Hindlimb muscle (tissue), 1 donor: ENCODE measurements around the gene SPRY2. TPM values are rescaled to one million over a fixed set of nuclear protein-coding genes. Genes with fewer than 3 reads are reported as not detected.
"Not testable (repeated sequence)": the region's sequence is repeated elsewhere in the genome, so short reads cannot be mapped to it uniquely, and the experiment has no call there.

Source experiments
- DNase-seq: peaks from one replicate; pipeline ENCODE4 v3.0.0-alpha.2; 2013
- polyA plus RNA-seq: library from polyadenylated mRNA; unstranded; fragments of 120-200 nt; gene quantifications from one replicate; pipeline ENCODE4 v1.2.1, GENCODE V29; 2013; ENCODE audit not compliant: insufficient read length

SPRY2 gene
- polyA plus RNA-seq, 1 donor, result 72.4 TPM

DNA sequence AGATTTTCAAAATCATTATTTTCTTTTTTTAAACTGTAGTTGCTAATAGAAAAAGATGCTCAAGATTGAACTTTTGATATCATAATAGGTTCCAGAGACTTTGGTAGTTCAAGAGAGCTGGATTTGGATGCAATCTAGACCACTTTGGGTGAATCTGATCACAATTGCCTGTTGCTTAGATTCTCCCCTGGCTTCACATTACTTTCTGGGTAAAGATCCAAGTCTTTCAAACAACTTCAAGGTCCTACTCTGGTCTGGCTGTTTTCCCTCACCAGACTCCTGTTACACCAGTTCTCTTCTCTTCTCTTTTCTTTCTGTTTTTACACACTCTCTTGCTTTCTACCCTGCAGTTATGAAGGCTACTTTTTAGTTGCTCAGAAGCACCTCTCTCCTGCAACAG lies 7.4 kb upstream of the SPRY2 start:
- DNase-seq, result peak; percentile 12

DNA sequence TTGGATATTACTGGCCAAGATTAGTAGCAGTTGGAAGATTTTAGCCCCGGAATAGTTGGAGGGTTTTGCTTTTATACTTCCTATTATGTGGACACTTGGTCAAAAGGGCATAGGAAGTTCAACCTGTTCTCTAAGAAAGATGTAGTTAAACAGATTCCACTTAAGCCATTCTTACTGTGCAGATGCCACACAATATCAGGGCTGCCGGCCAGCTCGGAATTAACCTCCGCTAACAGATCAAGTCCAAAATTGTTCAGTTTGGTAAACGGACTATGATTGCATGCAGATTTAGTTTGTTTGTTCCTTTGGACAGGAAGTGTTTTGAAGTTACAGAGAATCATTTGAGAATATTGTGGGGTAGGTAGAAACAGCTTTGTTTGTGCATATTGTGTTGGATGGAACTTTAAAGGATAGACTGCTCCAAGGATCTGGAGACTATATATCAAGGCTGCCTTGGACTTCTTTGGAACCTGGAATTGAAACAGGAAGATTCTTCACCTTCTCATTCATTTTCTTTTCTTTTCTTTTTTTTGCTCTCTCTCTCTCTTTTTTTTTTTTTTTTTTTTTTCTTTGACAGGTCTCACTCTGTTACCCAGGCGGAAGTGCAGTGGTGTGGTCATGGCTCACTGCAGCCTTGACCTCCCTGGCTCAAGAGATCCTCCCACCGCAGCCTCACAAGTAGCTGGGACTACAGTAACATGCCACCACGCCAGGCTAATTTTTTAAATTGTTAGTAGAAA lies 5.0 kb upstream of the SPRY2 start:
- peak; percentile 26 for DNase-seq

DNA sequence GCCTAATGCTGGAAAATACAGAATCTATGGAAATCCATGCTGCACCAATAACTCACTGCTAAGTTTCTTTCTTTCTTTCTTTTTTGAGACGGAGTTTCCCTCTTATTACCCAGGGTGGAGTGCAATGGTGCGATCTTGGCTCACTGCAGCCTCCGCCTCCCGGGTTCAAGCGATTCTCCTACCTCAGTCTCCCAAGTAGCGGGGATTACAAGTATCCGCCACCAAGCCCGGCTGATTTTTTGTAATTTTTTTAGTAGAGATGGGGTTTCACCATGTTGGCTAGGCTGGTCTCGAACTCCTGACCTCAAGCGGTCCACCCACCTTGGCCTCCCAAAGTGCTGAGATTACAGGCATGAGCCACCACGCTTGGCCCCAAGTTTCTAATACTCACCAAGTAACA lies 3.1 kb upstream of the SPRY2 start:
- not testable (repeated sequence) for DNase-seq

DNA sequence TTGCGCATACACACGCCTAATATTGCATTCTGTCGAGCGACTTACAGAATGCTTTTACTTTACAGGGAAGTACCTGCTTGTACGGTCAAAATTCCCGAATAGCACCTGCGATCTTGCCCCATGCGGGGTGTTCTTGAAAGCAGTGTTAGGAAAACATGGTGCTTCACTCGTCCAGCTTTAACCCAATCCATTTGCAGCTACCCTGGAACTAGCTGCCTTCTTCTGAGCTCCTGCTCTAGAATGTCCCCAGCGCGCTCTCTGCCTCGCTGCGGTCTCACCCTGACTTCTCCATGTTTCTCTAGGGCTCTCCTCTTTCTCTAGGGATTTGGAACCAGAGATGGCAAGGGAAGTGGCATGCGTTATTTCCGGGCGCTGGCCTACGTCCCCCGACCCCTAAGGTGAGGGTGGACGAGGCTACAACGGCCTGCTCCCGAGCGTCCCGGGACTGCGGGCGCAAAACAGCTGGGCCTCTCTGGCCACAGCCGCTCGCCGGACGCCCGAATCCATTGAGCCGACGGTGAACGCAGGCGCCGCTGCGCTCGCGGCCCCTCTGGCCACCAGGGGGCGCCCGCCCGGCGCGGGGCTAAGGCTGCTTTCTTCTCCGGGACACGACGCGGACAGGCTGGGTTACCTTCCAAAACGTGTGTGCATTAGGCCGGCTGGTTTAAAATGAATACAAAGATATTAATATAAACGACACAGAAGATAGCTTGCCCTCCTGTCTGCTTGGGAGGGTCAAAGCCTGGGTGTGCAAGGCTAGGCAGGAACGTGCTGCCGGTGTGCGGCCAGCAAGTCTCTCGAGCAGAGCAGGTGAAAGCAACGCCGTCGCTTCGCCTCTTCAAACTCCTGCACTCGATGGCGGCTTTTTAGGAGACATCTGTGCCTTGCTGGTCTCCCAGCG lies 1.8 kb upstream of the SPRY2 start:
- peak; percentile 92 for DNase-seq

DNA sequence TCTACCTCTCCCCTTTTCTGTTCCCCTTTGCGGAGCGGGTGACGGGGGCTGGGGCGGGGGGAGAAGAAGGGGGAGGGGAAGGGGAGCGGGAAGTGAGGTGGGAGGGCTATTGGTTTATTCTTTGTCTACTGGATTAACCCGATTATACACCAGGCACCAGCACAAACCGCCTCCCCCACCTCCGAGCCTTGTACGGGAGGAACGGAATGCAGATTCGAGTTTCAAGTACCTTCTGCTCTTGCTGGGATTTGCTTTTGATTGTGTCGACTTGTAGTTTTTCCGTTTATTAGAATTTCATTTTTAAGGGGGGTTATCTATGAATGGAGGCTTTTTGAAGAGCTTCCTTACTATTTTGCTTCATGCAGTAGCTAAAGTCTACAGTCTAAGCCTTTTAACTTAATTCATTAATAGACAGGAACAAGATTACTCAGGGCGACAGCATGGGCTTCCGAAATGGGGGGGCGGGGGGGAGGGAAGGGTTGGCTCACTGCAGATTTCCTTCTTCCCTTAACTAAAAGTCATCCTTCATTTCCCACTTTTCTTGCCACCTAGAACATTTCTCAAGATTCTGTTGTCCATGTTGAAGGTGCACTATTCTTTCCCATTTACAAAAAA lies 937 bp upstream of the SPRY2 start:
- DNase-seq, result peak; percentile 73

DNA sequence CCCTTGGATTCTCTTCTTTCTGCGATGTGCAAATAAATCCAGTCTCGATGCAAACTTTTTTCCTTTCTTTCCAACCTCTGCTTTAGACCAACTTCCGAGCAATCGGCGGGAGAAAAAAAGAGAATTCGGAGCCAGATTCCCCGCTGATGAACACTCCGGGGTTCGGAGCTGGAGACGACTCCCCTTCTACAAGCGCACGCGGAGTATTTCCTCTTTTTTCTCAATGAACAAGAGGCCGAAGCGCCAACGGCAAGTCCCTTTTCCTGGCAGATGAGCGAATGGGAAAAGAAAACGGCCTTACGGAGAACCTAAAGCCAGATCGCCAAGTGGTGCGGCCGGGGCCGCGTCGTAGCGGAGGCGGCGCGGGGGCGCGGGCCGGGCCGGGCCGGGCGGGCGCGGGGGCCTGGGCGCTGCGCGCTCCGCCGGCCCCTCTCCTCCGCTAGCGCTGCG lies 250 bp downstream of the SPRY2 start:
- no peak for DNase-seq

DNA sequence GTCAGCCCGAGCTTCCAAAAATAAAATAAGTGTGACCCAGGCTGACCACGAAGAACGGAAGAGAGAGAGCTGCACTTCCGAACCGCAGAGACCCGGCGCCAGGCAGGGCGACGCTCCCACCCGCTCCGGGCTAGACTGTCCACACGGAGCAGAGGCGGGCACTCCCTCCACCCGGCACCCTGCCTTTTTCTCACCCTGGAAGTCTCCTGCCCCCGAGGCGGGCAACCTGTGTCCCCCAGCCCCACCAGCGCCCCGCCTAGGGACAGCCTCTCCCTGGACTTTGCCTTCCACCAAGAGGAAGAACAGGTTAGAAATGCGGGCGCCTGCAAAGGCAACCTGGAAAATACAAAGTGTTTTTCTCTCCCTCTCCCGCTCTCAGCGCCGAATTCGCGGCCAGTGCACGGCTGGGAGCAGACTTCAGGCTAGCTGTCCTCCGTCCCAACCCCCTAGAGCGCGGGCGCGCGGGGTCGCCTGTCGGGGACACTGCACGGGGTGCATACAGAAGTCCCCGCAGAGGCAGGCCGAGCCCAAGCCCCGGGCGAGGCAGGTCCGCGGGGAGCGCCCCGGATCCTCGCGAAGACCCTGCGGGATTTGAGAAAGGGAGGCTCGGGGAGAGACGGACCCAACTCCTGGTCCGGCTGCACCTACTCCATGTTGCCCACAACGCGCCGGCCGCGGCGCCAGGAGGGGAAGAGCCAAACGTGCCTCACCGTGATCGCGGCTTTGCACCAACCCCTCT lies 845 bp downstream of the SPRY2 start:
- DNase-seq, result peak; percentile 55

DNA sequence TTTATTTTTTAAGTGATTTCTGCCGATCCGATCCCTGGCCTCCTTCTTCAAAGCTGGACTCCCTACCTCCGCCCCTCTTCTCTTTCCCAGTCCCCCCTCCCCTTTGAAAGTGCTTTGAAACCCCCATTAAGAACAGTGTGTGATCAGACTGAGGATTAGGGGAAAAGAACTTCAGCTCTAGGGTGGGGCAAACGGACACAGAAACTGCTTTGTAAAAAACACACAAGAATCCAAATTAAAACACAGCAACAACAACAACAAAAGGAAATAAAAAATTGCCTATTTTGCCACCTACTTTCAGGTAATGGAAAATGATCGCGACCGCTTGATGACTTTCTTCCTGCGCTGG lies 1.4 kb downstream of the SPRY2 start:
- DNase-seq, result peak; percentile 38

DNA sequence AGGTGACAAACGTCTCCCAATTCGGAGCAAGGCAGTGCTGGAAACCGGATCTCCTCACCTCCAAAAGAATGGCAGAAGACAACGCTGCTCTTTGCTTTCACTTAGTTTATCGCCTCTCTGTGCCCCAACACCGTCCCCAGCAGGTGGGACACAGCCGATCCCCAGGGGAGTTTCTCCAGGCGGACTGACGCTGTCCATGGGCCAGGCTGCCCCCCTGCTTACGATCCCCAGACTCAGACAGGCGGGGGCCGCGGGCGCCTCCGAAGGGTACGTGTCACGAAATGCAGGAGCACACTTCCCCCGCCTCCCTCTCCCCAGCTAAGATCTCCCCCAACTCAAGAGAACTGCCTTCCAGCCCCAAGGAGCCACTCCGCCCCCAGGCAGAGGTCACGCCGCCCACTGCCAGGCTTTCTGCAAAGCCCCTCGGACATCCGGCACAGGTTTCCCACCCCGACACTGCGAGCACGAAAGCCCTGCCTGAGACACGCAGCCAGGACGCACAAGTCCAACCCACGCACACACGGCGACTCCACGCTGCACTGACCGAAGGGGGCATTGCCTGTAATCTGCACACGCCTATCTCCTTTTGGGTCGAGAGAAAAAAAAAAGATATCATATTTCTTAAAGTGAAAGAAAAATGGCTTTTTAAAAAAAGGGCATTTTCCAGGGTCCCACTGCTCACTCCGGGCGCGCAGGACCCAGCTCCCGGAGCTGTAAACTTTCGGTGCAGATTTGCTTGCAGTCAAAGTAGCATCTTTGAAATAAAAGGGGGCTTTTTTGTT lies 2.0 kb downstream of the SPRY2 start:
- DNase-seq, result peak; percentile 79

DNA sequence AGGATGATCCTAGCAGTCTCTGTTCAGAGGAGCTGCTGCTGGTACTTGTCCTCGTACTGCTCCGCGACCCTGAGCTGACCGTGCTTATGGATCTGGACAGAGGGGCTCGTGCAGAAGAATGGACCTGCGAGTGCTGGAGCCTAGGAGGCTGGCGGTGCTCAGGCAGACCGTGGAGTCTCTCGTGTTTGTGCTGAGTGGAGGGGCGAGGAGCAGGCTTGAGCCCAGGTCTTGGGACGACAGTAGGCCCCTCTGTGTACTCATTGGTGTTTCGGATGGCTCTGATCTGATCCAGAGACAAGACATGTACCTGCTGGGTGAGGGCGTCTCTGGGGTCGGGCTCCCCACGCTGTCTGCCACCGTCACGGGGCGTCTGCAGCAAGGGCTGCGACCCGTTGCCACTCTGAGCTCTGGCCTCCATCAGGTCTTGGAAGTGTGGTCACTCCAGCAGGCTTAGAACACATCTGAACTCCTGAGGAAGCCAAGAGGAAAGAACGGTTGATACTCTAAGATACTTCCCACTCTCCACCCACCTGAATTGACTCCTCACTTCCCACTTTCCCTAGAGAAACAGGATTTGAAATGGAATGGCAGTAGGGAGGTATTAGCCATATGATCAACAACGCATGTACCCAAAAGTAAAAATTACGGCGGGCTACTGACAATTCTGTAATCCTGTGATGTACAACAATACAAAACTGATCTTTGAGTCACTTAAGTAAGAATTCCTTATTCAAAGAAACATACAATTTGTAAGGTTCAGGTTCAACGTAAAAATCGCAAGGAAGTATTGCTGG lies 3.4 kb downstream of the SPRY2 start:
- peak; percentile 37 for DNase-seq

DNA sequence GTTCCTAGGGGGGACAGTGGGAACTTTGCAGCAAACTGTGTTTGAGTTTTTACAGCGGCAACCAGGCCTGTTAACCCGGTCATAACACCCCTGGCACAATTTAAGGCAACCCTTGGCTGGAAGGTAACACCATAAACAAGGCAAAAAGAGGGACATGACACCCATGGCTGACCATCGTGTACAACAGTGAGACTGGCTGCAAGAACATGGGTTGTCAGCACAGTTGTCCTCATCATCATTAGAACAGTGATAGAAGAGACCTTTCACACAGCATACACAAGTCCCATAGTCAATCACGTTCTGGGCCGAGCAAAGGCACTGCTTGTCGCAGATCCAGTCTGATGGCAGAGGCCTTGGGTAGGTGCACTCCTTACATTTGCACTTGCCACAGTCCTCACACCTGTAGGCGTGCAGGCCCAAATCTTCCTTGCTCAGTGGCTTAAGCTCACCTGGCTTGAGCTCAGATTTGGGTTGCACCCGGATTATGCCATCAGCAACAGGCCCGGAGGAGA lies 4.1 kb downstream of the SPRY2 start:
- DNase-seq, result peak; percentile 29

DNA sequence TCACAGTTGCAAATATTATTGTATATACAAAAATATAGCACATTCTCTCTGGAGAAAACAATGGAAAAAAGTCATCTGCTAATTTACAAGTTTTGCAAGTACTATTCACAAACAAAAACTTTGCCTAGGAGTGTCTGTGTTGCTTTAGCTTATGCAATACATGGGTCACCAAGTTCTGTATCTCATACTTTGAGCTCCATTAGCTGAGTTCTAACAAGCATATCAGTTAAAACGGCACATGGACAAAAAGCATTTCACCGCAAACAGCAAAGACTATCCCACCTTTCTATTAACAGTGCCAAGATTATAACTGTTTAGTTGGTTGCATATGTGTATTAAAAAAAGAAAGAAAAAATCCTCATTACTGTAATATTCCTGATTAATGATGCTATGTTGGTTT lies 4.6 kb downstream of the SPRY2 start:
- peak; percentile 15 for DNase-seq

DNA sequence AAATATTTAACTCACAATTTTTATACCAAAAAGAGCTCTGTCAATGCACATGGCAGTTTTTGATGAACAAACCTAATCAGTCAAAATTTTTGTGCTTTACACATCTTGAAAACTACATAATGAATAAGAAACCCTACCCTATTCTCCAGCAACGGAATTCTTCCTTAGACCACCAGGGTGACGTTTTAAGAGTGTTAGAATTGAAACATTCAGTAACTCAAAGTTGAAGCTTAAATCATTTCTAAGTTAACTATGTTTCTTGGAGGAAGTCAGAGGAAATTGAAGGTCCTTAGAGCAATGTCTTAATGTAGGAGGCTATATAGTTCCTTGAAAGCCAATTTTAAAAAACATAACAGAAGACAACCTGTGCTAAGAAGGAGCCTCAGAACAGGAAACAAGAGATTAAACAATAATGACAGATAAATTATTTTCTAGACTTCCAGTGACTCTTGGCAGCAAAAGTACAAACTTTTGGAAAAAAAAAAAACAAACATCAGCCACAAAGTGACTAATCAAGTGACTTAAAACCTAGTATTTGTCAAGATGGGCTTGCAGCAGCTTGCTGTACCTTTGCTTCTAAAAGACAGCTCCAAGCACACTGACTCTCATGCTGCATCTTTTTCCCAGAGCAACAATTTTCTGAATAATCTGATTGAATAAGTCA lies 6.2 kb downstream of the SPRY2 start:
- DNase-seq, result no peak

DNA sequence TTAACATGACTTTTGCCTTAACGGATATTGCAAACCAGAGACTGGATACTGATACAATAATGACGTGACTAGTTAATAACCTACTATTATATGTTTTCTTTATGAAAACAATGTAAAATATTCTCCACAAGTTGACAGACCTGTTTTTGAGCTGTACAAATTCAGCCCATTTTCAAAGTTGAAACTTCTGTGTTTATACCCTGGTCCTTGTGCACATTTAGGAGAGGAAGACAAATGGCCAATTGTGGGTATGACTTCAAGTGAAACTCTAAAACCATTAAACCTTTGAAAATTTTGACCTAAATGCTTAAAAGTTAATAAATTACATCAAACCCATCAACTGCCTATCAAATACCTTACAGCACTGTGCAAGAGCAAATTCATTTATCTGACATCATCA lies 8.9 kb downstream of the SPRY2 start:
- no peak for DNase-seq

DNA sequence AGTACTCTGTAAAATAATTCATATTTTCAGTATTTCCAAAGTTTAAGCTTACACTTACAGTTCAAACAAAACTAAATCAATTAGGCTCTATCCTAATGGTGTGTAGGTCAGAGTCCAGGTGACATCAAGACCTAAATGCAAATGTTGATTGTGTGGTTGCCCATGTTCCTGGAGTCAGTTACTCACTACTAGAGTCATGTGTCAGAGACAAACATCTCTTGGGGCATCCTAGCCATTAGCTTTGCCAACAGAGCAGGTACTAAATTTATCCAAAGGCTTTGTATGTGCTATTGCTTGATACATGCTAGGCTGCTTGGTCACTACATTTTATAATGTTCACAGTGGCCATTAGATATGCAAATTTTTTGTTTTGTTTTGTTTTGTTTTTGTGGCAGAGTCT lies 11.7 kb downstream of the SPRY2 start:
- no peak for DNase-seq

DNA sequence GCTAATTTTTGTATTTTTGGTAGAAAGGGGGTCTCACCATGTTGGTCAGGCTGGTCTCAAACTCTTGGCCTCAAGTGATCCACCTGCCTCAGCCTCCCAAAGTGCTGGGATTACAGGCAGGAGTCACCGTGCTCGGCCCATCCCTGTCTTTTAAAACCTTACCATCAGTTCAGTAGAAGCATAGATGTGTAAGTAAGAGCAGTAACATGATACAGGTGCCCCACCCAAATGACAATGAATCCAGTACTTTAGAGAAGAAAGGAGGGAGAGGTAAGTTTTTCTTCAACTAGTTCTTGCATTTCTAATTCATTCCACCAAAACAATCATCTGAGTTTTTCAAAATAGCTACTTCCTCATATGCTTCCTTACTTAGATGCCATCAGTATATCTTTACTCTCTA lies 21.9 kb downstream of the SPRY2 start:
- DNase-seq, result no peak

DNA sequence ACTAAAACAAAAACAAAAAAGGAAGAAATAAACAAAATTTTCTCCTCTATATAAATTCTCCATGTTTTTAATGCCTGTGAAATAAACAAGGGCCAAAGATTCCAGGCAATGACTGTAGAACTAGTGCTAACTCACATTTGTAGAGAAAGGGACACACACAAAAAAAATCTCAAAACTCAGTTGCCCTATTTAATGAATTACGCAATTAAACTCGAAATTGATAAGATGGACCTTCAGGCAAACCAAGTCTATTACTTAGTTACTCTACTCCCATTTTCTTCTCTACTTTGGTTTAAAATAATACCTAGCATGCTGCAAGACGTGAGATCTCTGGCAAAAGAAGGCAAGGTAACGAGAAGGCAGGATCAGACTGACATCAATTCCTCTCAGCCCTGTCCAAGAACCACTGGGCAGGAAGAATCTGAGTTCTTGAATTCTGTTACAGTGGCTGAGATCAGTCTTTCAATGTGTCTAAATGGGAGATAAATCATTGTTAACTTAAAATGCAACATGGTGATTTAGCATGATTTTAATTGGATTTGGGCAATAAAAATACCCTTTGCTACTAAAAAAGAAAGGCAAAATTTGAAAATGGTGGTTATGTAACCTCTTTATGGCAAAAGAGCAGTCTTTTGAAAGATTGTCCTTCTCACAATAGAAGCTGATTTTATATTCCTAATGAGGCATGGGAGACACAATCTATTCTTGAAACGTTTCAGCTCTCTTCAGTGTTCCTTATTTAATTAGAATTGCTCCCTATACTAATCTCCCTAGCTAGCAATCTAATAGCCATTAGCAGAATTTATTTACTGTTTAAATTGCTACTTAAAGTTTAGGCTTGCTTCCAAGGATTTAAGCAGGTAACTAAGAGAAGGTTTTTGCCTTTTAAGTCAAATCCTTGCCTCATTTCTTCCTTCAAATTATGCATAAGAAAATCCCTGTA lies 25.9 kb downstream of the SPRY2 start:
- DNase-seq, result no peak

DNA sequence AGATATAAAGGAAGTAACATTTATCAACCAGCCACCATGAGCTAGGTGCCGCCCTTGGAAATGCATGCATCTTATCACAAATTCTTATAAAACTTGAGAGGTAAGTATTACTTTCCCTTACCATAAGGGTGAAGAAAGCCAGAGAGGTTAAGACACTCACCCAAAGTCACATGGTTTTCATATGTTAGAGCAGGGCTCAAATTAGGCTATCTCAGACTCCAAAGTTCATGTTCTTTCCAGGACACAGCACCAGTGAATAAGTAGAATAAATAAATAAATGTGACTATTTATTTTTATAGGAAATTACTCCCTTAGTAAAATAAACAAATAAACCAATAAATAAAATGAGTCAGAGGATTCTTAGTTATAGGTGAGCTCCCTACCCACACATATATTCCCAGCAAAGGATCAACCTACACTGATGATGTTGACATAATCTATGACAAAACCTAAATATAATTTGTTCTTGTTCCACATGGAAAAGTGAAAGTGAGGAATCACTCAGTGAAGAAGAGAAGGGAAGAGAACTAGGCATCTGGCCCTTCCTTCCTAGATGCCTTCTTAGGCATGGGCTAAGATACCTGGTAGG lies 27.2 kb downstream of the SPRY2 start:
- no peak for DNase-seq

DNA sequence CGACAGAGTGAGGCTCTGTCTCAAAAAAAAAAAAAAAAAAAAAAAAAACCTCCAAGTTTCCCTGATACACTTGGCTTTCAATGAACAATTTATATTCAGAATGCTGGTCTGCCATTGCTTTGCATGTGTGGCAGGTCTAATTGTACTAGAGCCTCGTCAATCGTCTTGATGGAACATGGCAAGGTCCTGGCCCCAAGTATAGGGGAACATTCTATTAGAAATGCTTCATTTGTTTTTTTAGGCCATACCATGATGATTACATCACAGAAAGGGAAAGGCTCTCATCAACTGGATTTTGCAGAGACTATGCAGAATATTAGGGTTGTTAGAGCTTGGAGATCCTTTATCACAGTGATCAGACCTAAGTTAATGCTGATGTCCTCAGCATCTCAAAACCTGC lies 28.0 kb downstream of the SPRY2 start:
- DNase-seq, result no peak
